Measurements from ENCODE around the gene RAD18.

The RAD18 gene

GRCh38 chr3:8985411-8985831, 22.1 kb upstream of the RAD18 start:
- DNase-seq: no peak

DNA sequence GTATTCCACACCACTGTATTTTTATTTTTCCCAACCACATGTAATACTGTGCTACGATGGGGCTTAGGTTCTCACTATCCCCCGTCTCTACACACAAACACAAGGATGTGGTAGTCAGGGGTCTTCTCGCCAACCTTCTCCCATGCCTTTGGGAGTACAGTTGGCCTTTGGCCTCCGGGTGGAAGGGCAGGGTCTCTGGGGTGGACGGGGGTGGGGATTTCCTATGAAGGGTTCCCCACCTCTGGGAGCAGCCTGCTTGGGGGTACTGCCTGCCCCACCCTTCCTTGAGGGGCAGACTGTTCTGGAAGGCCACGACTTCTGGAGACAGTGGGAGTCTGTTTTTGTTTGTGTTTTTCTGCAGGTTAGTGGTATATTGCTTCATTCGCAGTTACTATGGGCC, 21.3 kb upstream of the RAD18 start:
- DNase-seq: no peak

GRCh38 chr3:8984081-8984480, 20.8 kb upstream of the RAD18 start:
- no peak for DNase-seq

GRCh38 chr3:8983591-8983990, 20.3 kb upstream of the RAD18 start:
- no peak for DNase-seq

DNA sequence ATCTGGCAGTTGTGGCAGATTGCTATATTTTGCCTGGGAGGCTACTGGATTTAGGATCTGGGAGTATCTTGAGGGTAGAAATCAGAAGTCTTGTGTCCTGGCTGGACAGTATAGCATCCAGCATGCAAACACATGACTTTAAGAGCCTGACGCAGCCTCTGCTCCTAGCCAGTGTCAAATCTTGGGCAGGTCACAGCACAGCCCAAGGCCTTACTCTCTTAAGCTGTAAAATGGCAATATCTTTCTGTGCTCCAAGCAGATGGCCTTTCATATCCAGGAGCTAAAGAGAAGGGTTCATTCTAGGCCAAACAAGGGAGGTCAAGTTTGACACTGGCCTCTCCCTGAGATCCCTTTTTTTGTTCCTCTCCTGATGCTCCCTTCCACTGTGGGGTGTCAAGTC, 19.8 kb upstream of the RAD18 start:
- no peak for DNase-seq

GRCh38 chr3:8982509-8982908, 19.2 kb upstream of the RAD18 start:
- no peak for DNase-seq

- no peak for DNase-seq
Measured at GRCh38 chr3:8981700-8982099, 18.4 kb upstream of the RAD18 start.

- DNase-seq: no peak
Measured at GRCh38 chr3:8981296-8981695, 18.0 kb upstream of the RAD18 start.

DNA sequence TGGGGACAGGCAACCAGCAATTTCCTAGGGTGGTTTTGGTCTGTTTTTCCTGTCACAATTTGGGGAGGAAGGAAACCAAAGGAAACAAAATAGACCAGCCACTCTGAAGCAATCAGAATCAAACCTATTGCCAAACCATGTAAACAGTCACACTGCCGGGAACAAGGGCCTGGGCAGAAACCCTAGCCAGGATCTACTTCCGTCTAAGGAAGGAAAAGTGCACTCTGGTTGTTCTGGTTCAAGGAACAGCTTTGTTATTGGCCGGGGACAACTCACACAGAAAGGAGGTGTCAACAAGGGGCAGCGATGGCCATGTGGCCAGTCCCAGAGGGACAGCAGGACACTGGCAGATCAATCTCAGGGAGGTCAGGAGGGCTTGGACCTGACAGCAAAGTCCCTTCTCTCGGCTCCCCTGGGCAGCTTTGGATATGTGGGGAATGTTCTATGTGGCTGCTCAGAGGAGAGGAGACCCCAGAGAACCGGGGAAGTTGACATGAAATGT, 17.5 kb upstream of the RAD18 start:
- no peak for DNase-seq

- no peak for DNase-seq
Measured at GRCh38 chr3:8979262-8979661, 16.0 kb upstream of the RAD18 start.

DNA sequence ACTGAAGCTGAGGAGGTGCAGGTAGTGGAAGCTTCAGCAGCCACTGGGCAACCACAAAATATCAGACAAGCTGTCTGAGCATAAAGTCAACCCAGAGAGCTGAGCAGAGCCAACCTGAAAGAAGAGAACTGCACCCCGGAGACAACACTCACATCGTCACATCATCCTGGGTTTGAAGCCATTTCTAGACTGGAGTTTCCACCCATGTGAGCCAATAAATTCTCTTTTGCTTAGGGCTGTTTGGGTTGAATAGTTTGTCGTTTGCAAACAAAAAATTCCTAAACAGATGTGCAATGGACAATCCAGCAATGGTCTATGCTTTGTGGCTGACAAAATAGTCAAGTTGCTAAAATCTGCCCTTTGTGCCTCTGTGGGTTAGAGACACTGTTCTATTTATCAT, 15.3 kb upstream of the RAD18 start:
- DNase-seq: no peak

- no peak for DNase-seq
Measured at GRCh38 chr3:8976540-8977182, 13.4 kb upstream of the RAD18 start.

- DNase-seq: no peak
Measured at GRCh38 chr3:8975081-8976020, 12.1 kb upstream of the RAD18 start.

DNA sequence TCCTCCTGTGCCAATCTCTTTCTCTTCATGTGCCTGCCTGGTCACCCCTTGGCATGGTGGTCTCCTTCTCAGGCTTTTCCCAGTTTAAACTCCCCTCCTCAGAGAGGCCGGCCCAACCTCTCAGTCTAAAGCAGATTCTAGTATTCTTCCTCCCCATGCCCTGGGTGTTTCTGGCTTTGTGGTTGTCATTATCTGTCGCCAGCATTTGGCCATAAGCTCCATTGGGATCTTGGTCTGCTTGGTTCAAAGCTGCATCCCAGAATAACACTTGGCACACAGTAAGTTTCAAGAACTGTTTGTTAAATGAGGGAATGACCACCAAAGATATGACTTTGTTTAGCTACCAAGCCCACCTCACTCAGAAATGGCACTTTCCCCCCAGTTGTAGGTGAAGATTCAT, 11.2 kb upstream of the RAD18 start:
- no peak for DNase-seq

- DNase-seq: no peak
Measured at GRCh38 chr3:8972639-8973038, 9.4 kb upstream of the RAD18 start.

DNA sequence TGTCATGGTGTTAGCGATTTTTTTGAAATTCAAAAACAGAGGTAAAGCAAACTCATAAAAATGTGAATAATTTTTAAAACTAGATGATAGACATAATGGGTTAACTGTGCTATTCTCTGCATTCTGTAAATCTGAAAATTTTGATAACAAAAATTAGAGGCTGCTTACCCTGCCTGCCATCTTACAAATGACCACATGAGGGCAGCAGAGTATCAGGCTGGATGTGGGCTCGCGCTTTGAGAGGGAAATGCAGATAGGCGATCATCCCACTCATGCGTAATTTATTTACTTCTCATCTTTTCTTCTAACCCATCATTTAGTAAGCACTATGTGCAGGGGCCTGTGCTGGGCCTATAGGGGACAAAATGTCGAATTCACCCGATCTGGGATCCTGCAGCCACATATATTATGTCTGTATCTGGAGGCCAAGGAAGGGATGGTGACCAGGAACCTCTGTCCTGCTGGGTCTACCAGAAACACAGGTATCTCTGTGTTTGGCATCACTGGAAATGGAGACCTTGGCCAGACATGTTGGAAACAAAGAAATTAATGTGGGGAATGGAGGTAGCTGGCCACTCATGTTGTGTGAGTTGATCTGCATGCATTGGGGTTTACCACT, 7.8 kb upstream of the RAD18 start:
- peak; percentile 3 to 41 for DNase-seq

DNA sequence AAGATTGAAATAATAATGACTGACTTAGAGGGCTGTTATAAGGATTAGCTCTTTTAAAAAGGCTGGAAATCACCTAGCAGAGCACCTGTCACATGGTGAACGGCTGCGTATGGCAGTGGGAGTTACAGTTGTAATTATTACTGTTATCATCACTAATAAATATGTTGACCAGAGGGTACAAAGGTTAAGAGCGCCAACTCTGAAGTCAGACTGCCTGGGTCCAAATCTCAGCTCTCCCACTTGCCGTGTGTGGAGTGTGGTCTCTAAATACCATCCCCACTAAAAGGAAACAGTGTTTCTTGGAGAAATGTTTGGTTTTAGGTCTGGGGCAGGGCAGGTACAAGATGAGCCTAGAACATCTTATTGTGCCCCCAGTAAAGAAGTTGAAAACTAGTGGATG, 6.0 kb upstream of the RAD18 start:
- no peak for DNase-seq

- no peak for DNase-seq
Measured at GRCh38 chr3:8968375-8968882, 5.2 kb upstream of the RAD18 start.

DNA sequence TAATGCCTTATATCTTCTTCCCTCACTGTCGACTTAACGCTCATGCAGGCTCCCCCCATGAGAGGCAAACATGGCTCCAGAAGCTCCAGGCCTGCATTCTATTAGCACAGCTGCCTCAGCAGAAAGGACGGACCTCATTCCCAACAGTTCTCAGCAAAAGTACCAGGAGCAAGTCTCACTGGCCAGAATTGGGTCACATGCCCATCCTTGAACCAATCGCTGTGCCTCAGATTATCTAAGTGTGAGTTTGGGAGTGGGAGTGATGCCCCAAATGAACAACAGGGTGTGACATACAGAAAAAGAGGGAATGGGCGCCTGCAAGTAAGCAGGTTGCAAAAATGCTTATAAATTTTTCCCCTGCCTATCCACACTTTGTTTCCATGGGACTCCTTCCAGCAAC, 4.3 kb upstream of the RAD18 start:
- DNase-seq: no peak

- DNase-seq: no peak
Measured at GRCh38 chr3:8966820-8967348, 3.6 kb upstream of the RAD18 start.

DNA sequence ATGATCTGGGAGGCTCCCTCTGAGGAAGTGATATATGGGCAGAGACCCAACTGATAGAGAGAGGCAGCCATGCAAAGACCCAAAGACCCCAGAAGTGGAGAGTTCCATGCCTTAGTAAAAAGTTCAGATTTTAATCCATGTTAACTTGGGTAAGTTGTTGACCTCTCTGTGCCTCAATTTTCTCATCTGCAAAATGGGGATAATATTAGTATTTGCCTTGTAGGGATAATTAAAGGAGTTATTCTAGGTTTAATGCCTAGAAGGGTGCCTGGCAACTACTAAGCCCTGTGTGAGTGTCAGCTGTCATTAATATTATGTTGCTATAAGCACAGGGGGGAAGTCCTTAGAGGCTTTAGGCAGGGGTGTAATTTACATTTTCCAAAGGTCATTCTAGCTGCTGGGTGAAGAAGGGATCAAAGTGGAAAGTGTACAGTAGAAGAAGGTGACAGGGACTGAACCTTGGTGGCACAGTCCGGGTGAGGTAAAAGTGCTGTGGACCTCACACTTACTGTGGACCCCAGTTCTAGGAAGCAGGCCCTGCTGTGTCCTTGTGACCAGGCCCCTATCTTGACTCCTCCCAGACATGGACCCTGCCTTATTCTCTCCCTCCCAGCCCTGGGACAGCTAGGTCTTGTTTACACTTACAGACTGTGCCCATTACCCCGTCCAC, 3.0 kb upstream of the RAD18 start:
- DNase-seq: no peak
